CD4-positive, alpha-beta T cell treated with Interferon alpha-2 for 1 hour (primary cell): ENCODE measurements around the gene PAN3.

ENCODE experiments used
- DNase-seq, 2 donors: peaks; one replicate each; pipeline ENCODE4 v3.0.0-alpha.2; 2020 to 2022

Gene PAN3

GRCh38 chr13:28314879-28315278 is 176.5 kb downstream of the PAN3 start:
- DNase-seq: no peak

DNA sequence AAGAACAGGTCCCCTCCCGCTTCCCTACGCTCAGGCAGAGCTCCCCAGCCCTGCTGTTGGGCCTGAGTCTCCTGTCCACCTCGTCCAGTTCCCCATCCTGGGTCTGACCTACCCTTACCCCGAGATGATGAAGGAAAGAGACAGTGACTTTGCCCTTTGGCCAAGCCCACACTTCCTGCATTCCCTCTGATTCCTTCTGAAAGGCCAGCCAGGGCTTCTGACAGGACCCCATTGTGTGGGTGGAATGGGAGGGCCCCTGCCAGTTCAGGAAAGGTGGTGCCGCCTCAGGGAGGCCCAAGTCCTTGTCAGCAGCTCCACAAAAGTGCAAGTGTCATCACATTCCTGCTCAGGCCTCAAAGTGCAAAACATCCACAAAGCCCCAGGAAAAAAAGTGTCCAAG is 177.8 kb downstream of the PAN3 start:
- DNase-seq: no peak

- DNase-seq: no peak
Observed at GRCh38 chr13:28316836-28317235, 178.5 kb downstream of the PAN3 start.

GRCh38 chr13:28318496-28318895 is 180.2 kb downstream of the PAN3 start:
- no peak for DNase-seq

- DNase-seq: no peak
Observed at GRCh38 chr13:28319528-28319927, 181.2 kb downstream of the PAN3 start.

- no peak for DNase-seq
Observed at GRCh38 chr13:28320209-28320608, 181.9 kb downstream of the PAN3 start.

DNA sequence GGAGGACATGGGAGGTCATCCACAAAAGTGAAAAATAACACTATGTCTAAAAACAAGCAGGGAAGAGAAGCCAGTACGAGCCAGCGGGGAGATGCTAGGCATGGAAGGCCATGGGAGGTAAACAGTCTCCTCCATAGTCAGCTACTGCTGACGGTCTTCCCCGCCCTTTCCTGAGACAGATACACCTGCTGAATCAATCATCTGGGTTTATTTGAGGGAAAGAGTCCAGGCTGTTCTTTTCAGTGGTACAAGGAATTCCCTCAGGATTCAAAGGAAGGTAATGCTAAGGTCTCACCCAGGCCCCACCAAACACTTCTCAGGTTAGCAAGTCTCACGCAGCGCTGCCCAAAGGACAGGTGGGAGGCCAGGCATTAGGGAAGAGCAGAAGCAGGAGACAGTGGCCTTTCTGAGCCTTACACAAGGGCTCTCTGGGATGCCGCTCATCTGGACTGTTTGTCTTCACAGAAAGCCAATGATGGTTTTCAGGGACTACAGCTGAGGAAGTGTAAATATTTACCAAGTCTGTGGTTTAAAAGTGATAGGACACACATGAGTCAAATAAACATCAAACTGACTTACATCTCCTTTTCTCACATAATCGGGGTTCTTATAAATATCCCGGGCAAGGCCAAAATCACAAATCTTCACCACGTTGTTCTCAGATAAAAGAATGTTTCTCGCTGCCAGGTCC is 182.7 kb downstream of the PAN3 start:
- DNase-seq: no peak

DNA sequence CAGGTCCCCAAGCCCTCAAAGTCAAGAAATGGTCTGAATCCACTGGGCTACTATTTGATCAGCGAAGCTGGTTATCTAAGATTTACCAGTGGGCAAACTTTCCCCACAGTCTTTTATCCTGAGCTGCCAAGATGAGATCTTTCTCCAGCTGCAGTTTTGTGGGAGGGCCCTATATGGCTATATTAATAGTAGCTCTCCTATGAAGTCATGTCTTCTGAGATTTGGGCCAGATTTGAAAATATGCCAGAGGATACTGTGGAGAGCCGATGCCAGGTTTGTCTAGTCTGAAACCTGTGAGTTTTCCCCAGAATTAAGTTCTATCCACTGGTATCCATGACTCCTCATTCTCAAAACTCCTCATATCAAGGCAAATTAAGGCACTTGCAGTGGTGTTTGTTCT is 183.4 kb downstream of the PAN3 start:
- no peak for DNase-seq

DNA sequence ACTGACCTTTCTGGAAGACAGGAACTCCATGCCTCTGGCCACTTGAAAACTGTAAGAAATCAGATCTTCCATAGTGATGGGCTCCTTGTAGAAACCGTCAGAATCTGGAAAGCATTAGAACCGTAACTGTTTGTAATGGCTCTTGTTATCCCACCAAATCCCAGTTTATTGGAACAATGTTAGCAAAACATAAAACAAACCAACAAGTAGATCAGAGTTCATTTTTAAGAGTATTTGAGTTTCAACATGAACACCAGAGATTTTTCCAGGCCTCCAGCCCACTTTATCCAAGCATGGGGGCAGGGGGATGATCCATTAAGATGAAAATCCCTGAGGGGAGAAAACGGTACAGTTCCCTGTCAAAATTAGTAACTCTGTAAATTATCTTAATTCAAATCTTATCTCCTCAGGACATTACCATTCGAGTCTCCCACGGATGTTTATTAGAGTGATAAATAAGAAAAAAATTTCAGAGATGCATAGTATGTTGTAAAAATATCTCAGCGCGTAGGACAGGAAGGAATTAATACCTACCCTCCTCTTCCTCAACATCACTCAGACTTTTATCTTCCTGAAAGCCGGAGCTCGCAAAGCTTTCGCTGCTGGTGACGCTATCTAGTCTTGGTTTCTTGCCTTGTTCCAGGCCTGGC is 184.0 kb downstream of the PAN3 start:
- no peak for DNase-seq

DNA sequence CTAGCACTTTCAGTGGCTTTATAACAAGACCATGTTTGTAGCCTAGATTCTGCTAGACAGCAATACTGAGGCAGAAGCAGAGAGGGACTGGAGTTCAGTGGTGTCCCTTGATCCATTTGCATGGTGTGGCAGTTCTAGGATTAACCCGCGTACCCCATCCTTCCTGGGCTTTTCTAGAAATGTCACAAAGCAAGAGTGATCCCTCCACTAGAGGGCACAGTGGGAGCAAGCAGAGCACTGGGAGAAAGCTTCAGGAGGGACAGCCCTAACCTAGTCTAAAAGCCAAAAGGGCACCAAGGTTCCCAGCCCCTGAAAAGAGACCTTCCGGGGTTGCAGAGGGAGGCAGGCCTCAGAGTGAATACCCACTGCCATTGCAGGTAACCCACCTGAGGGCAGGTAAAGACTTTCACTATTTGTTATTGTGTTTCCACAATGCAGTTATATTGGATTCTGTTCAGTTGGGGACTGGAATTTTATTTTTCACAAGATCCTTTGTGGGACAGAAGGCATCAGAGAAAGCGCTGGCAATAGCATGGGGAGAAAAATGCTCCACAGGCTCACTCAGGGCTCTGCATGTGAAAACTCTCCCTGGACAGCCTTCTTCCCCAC is 185.9 kb downstream of the PAN3 start:
- DNase-seq: peak; percentile 57 to 61

GRCh38 chr13:28325022-28325421 is 186.7 kb downstream of the PAN3 start:
- no peak for DNase-seq

- no peak for DNase-seq
Observed at GRCh38 chr13:28326056-28326455, 187.7 kb downstream of the PAN3 start.

- DNase-seq: no peak
Observed at GRCh38 chr13:28327373-28328270, 189.3 kb downstream of the PAN3 start.

- DNase-seq: no peak
Observed at GRCh38 chr13:28328271-28328607, 189.9 kb downstream of the PAN3 start.

- no peak for DNase-seq
Observed at GRCh38 chr13:28329395-28330158, 191.2 kb downstream of the PAN3 start.

DNA sequence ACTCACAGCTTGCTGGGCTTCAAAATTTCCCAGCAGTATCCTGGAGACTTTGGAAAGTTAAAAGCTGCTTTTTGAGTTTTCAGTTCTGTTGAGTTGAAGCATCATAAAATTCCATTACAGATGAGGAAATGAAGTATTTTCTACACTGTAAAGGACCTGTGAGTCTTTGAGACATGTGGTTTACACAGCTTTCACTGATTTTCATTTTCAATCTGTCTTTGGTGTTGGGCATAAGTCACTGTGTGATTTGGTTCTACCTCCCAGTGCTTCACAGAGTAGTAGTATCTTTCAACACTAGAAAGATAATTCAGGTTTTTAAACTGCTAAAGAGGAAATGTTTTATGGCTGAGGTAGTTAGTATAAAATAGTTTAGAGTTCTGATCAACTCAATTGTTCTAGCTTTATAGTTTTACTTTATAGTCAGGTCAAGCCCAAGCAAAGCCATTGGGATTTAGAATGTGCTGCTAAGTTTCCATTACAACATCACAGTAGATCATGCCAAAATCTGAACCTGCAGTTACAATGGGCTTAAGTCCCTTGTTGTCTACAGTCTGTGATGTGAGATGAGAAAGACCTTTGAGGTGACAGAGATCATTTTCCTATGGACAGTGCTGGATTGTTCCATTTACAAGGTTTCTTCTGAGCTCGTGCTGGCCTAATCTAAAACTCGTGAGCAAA is 195.0 kb downstream of the PAN3 start:
- no peak for DNase-seq

DNA sequence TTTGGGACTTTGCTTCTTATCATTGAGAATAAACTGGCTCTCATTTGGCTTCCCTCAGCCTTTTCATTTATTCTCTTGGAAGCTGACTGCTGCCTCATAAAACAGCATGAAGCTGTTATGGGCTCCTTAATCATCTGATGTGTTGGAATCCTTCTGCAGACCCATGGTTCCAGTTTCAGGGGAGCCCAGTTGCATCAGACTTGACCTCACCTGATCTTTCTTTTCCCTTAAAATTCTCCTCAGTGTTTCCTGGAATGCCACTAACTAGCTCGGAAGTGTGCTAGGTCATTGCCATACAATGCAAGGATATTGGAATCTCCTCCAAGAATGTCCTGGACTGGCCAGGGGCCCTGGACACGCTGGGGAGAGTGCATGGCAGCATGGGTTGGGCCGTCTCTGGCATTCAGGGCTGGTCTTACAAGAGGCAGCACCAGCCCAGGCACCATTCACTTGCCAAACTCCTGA is 197.9 kb downstream of the PAN3 start:
- no peak for DNase-seq

DNA sequence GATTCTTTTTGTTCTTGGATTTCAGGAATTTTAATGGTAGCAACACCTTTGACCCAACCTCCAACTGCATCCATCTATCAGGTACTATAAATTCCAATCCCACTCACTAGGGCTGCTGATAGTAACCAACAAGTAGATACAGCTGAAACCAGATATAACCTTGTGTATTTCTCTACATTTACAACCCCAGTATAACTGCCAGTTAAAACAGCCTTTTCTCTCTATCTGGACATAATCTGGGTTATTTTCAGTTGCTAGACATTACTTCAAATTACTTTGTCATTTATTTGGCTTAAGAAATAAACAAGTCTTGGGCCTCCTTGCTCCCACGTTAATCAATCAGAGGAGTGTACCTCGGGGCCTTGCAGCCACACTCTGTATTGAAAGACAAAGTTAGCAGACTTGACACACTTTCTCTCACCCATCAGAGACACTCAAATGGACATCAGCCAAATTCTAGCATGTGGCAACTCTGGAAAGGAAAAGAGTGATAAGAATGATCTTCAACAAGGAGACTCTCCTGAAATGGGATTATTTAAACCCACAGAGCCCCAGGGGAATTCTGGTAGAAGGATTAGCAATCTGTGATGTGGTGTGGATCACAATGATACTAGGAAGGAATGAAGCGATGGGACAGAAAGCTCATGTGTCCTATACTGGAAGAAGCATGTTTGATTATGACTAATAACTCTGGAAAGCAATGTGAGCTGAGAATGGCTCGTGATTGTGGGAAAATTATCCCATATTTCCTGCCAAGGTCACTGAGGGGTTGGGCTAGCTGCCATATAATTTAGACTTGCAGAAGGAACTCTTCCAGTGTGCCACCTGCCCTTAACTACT is 199.0 kb downstream of the PAN3 start:
- DNase-seq: no peak

GRCh38 chr13:28338006-28338574 is 199.7 kb downstream of the PAN3 start:
- DNase-seq: no peak

DNA sequence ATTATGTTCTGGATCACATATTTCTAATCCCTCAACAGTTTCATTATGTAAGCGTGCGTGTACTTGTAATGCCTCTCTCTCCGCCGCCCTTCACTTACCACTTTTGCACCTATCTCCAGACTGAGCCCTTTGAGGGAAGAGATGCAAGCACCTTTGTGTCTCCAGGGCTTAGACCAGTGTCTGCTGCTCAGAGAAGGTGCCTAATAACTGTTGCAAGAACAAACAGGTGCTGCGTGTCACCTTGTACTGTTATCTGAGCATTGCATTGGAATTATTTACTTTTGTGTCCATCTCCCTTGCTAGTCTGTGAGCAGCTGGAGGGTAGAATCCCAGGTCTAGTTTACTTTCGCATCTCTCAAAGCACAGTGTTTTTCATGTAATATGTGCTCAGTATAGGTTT is 200.4 kb downstream of the PAN3 start:
- DNase-seq: no peak

- DNase-seq: no peak
Observed at GRCh38 chr13:28339419-28339818, 201.1 kb downstream of the PAN3 start.
